HEK293 (cell line): ENCODE data around the gene DNAJC2.

Experiments
- CTCF ChIA-PET: fragments of 350-600 bp; formaldehyde crosslinking; extraction: SDS; loops from one replicate; lab custom pipeline; 2021; ENCODE audit warnings: antibody characterized with exemption; lab: Yijun Ruan, JAX
- POLR2A ChIA-PET: fragments of 300-600 bp; formaldehyde crosslinking; extraction: SDS; loops from one replicate; lab custom pipeline; 2020; ENCODE audit warnings: antibody characterized with exemption, inconsistent platforms; lab: Yijun Ruan, JAX
- H3K27ac ChIP-seq: fragments of 200-500 bp; sonication (Bioruptor generic); 2 replicates; pipeline ENCODE4 v1.5.1; 2014; ENCODE audit warnings: low read depth, low read length, control low read depth, inconsistent platforms; ENCODE audit errors: extremely low read depth
- H3K36me3 ChIP-seq, 2 experiments: fragments of 200-500 bp in 1 of 2; sonication (Bioruptor generic) in 1 of 2; 1 replicate in 1 of 2; 2 replicates in 1 of 2; pipeline ENCODE4 v1.5.1; 2014 to 2017; ENCODE audit warnings: inconsistent platforms in 2 of 2, low read length in 2 of 2; ENCODE audit not compliant: control insufficient read depth in 2 of 2, insufficient read depth in 1 of 2
- H3K4me1 ChIP-seq: fragments of 200-500 bp; sonication (Bioruptor generic); 2 replicates; pipeline ENCODE4 v1.5.1; 2014; ENCODE audit warnings: mild to moderate bottlenecking, low read length, inconsistent platforms; ENCODE audit not compliant: control insufficient read depth, insufficient read depth
- H3K4me3 ChIP-seq: 2 replicates; pipeline ENCODE4 v1.5.1; 2011; ENCODE audit warnings: low read depth, mild to moderate bottlenecking, control low read depth, low read length, moderate library complexity
- H3K9me3 ChIP-seq: fragments of 200-500 bp; sonication (Bioruptor generic); 2 replicates; pipeline ENCODE4 v1.5.1; 2014; ENCODE audit warnings: low read depth, low read length, inconsistent platforms; ENCODE audit not compliant: control insufficient read depth, insufficient read depth
- BCL11B ChIP-seq: fragments of 450-650 bp; formaldehyde crosslinking; IDR thresholded peaks from 2 replicates; pipeline ENCODE4 v1.5.1; 2016; ENCODE audit warnings: low read depth, missing biosample characterization, missing genetic modification characterization
- MEIS1 ChIP-seq: sonication (generic); formaldehyde crosslinking; IDR thresholded peaks from 2 replicates; pipeline ENCODE4 v1.8.1; 2022; ENCODE audit warnings: missing genetic modification reagents, mild to moderate bottlenecking, borderline replicate concordance
- SCRT2 ChIP-seq: fragments of 450-650 bp; formaldehyde crosslinking; IDR thresholded peaks from 2 replicates; pipeline ENCODE4 v1.5.1; 2016; ENCODE audit warnings: missing biosample characterization, missing genetic modification characterization
- ZFHX2 ChIP-seq: fragments of 450-650 bp; formaldehyde crosslinking; conservative IDR thresholded peaks from 2 replicates; pipeline ENCODE4 v1.5.1; 2016; ENCODE audit warnings: missing biosample characterization, missing genetic modification characterization
- ZNF138 ChIP-seq: fragments of 450-650 bp; formaldehyde crosslinking; IDR thresholded peaks from 2 replicates; pipeline ENCODE4 v1.5.1; 2016; ENCODE audit warnings: missing biosample characterization, missing genetic modification characterization, borderline replicate concordance
- ZNF140 ChIP-seq: fragments of 450-650 bp; formaldehyde crosslinking; IDR thresholded peaks from 2 replicates; pipeline ENCODE4 v1.5.1; 2016; ENCODE audit warnings: missing biosample characterization, missing genetic modification characterization
- ZNF2 ChIP-seq: fragments of 450-650 bp; formaldehyde crosslinking; IDR thresholded peaks from 2 replicates; pipeline ENCODE4 v1.5.1; 2016; ENCODE audit warnings: missing biosample characterization, missing genetic modification characterization
- ZNF221 ChIP-seq: fragments of 450-650 bp; formaldehyde crosslinking; IDR thresholded peaks from 2 replicates; pipeline ENCODE4 v1.5.1; 2017; ENCODE audit warnings: missing biosample characterization, missing genetic modification characterization, borderline replicate concordance
- ZNF23 ChIP-seq: fragments of 450-650 bp; formaldehyde crosslinking; IDR thresholded peaks from 2 replicates; pipeline ENCODE4 v1.5.1; 2016; ENCODE audit warnings: missing biosample characterization, missing genetic modification characterization, borderline replicate concordance
- ZNF24 ChIP-seq: fragments of 450-650 bp; formaldehyde crosslinking; IDR thresholded peaks from 2 replicates; pipeline ENCODE4 v1.5.1; 2016; ENCODE audit warnings: missing biosample characterization, missing genetic modification characterization
- ZNF248 ChIP-seq: fragments of 450-650 bp; formaldehyde crosslinking; IDR thresholded peaks from 2 replicates; pipeline ENCODE4 v1.5.1; 2017; ENCODE audit warnings: missing biosample characterization, missing genetic modification characterization
- ZNF311 ChIP-seq: fragments of 450-650 bp; formaldehyde crosslinking; IDR thresholded peaks from 2 replicates; pipeline ENCODE4 v1.5.1; 2017; ENCODE audit warnings: missing biosample characterization, missing genetic modification characterization, borderline replicate concordance
- ZNF501 ChIP-seq: fragments of 450-650 bp; formaldehyde crosslinking; IDR thresholded peaks from 2 replicates; pipeline ENCODE4 v1.5.1; 2016; ENCODE audit warnings: missing biosample characterization, missing genetic modification characterization
- ZNF558 ChIP-seq: fragments of 450-650 bp; formaldehyde crosslinking; IDR thresholded peaks from 2 replicates; pipeline ENCODE4 v1.5.1; 2016; ENCODE audit warnings: missing biosample characterization, missing genetic modification characterization
- ZNF792 ChIP-seq: fragments of 450-650 bp; formaldehyde crosslinking; IDR thresholded peaks from 2 replicates; pipeline ENCODE4 v1.5.1; 2016; ENCODE audit warnings: missing biosample characterization, missing genetic modification characterization
- TF ChIP-seq, protein P1 (sequence below): fragments of 450-650 bp; formaldehyde crosslinking; IDR thresholded peaks from 2 replicates; pipeline ENCODE4 v1.5.1; 2016; ENCODE audit warnings: missing biosample characterization, missing genetic modification characterization
- TF ChIP-seq, protein P2 (sequence below): fragments of 450-650 bp; formaldehyde crosslinking; IDR thresholded peaks from 2 replicates; pipeline ENCODE4 v1.5.1; 2016; ENCODE audit warnings: missing biosample characterization, missing genetic modification characterization, borderline replicate concordance
- TF ChIP-seq, protein P3 (sequence below): sonication (generic); formaldehyde crosslinking; IDR thresholded peaks from 2 replicates; pipeline ENCODE4 v1.8.1; 2022; ENCODE audit warnings: mild to moderate bottlenecking, moderate library complexity, missing genetic modification reagents

Gene DNAJC2

DNA sequence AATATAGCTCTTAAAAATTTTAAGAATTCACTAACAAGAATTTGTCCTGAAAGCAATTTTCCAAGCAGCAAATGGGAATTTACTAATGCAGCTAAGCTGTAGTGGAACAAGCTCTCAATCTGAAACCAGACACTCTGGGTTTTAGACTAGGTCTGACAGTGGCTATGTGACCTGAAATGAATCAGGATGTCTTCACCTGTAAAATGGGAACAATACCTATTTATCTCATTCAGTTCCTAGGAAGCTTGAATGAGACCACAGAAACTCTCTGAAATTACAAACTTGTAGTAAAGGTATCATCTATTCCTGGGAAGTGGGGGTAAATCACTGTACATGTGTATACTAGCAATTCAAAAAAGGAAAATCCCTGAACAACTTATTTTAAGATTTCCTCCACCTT lies 1.2 kb downstream of the DNAJC2 start:
- peaks cover 18 to 31% of the 10 kb centered on the region in 2 experiments for H3K36me3 ChIP-seq
- ChIA-PET CTCF (interaction anchor here (0.7 kb wide), 1 partner anchor 16 kb away, joined by 3 read pairs; no protein-coding TSS in a partner anchor), POLR2A (interaction anchor here (0.6 kb wide), 1 partner anchor 16 kb away, joined by 4 read pairs; no protein-coding TSS in a partner anchor)
- no peak overlapping the region for H3K27ac ChIP-seq
- peak overlapping the region; percentile 85 for H3K4me3 ChIP-seq
- H3K4me1 ChIP-seq, result no peaks in the 10 kb centered on the region
- no peaks in the 10 kb centered on the region for H3K9me3 ChIP-seq
- TF ChIP-seq BCL11B (tag by site-specific recombination) (no peak), ZNF501 (no peak), ZNF2 (tag by site-specific recombination) (no peak), ZNF23 (tag by site-specific recombination) (no peak), MEIS1 (CRISPR knock-in tag) (no peak)

DNA sequence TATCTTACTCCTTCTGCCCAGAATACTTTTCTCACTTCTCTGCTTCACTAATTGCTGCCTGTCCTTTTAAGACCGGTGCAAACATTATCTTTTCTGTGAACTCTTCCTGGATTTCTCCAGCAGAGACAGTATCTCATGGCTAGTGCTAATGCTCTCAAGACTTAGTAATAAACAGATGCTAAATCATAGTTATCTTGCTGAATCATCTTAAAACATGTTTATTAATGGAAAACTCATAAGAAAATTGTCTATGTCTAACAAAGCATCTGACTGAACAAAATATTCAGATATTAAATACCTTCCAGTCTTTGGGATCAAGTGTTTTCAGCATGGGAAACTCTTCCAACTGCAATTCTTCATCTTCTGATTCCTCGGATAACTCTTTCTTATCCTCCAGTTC lies 3.1 kb downstream of the DNAJC2 start:
- no peak overlapping the region for H3K27ac ChIP-seq
- H3K36me3 ChIP-seq, result peaks cover 34 to 46% of the 10 kb centered on the region in 2 experiments
- H3K4me3 ChIP-seq, result no peak overlapping the region
- TF ChIP-seq ZNF311 (tag by site-specific recombination) (no peak), ZFHX2 (tag by site-specific recombination) (no peak)
- TF ChIP-seq, all 188 proteins: peak for 0
- ChIA-PET POLR2A (no interaction called here), CTCF (no interaction called here)
- Histone ChIP-seq H3K9me3 (no peaks in the 10 kb centered on the region), H3K4me1 (no peaks in the 10 kb centered on the region)

DNA sequence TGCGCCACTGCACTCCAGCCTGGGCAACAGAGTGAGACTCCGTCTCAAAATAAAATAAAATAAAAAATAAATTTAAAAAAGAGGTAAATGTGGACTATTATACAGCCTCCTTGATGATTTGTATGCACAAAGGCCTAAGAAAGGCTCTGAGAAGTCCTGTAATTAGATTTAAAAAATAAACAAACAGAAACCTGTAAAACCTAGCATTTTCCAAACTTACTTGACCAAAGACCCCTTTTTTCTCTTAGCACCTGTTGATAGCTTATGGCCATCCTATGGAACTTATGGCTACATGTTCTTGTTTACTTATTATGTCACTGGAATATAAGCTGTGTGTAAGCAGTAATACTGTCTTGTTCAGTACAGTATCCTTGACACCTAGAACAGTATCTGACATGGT lies 5.7 kb downstream of the DNAJC2 start:
- TF ChIP-seq, protein P1, sequence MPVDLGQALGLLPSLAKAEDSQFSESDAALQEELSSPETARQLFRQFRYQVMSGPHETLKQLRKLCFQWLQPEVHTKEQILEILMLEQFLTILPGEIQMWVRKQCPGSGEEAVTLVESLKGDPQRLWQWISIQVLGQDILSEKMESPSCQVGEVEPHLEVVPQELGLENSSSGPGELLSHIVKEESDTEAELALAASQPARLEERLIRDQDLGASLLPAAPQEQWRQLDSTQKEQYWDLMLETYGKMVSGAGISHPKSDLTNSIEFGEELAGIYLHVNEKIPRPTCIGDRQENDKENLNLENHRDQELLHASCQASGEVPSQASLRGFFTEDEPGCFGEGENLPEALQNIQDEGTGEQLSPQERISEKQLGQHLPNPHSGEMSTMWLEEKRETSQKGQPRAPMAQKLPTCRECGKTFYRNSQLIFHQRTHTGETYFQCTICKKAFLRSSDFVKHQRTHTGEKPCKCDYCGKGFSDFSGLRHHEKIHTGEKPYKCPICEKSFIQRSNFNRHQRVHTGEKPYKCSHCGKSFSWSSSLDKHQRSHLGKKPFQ (tag by site-specific recombination), result no peak
- TF ChIP-seq SCRT2 (tag by site-specific recombination), result peak; percentile 73
- Histone ChIP-seq H3K9me3 (no peaks in the 10 kb centered on the region), H3K27ac (no peak overlapping the region), H3K36me3 (peaks cover 58 to 62% of the 10 kb centered on the region in 2 experiments), H3K4me1 (no peaks in the 10 kb centered on the region), H3K4me3 (no peak overlapping the region)
- ChIA-PET CTCF (interaction anchor here (0.6 kb wide), 1 partner anchor 41 kb away, joined by 6 read pairs; no protein-coding TSS in a partner anchor), POLR2A (no interaction called here)

DNA sequence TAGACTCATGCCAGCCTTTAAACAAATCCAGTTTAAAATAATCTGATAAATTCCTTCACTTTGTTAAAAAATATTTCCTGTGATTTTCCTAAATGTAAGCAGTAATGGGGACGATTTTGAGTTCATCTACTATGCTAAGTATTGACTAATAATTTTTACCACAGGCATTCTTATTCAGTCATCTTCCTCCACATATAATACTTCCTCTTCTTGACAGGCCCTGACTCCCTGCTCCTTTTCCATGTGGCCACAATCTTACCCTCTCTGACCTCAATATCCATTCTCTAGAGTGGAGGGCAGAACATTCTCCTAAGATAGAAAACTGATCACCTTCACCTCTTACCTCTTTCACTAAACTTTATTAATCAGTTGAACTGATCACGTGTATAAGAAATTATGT lies 7.8 kb downstream of the DNAJC2 start:
- no peak overlapping the region for H3K4me3 ChIP-seq
- no peak overlapping the region for H3K27ac ChIP-seq
- POLR2A ChIA-PET, result no interaction called here
- no peaks in the 10 kb centered on the region for H3K4me1 ChIP-seq
- peaks cover 64 to 70% of the 10 kb centered on the region in 2 experiments for H3K36me3 ChIP-seq
- no peaks in the 10 kb centered on the region for H3K9me3 ChIP-seq
- CTCF ChIA-PET, result no interaction called here
- TF ChIP-seq ZNF24 (tag by site-specific recombination), result no peak
- no peak for TF ChIP-seq ZNF248 (tag by site-specific recombination)
- TF ChIP-seq, protein P2, sequence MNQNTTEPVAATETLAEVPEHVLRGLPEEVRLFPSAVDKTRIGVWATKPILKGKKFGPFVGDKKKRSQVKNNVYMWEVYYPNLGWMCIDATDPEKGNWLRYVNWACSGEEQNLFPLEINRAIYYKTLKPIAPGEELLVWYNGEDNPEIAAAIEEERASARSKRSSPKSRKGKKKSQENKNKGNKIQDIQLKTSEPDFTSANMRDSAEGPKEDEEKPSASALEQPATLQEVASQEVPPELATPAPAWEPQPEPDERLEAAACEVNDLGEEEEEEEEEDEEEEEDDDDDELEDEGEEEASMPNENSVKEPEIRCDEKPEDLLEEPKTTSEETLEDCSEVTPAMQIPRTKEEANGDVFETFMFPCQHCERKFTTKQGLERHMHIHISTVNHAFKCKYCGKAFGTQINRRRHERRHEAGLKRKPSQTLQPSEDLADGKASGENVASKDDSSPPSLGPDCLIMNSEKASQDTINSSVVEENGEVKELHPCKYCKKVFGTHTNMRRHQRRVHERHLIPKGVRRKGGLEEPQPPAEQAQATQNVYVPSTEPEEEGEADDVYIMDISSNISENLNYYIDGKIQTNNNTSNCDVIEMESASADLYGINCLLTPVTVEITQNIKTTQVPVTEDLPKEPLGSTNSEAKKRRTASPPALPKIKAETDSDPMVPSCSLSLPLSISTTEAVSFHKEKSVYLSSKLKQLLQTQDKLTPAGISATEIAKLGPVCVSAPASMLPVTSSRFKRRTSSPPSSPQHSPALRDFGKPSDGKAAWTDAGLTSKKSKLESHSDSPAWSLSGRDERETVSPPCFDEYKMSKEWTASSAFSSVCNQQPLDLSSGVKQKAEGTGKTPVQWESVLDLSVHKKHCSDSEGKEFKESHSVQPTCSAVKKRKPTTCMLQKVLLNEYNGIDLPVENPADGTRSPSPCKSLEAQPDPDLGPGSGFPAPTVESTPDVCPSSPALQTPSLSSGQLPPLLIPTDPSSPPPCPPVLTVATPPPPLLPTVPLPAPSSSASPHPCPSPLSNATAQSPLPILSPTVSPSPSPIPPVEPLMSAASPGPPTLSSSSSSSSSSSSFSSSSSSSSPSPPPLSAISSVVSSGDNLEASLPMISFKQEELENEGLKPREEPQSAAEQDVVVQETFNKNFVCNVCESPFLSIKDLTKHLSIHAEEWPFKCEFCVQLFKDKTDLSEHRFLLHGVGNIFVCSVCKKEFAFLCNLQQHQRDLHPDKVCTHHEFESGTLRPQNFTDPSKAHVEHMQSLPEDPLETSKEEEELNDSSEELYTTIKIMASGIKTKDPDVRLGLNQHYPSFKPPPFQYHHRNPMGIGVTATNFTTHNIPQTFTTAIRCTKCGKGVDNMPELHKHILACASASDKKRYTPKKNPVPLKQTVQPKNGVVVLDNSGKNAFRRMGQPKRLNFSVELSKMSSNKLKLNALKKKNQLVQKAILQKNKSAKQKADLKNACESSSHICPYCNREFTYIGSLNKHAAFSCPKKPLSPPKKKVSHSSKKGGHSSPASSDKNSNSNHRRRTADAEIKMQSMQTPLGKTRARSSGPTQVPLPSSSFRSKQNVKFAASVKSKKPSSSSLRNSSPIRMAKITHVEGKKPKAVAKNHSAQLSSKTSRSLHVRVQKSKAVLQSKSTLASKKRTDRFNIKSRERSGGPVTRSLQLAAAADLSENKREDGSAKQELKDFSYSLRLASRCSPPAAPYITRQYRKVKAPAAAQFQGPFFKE, result no peak
- no peak for TF ChIP-seq ZNF501
- TF ChIP-seq ZNF138 (tag by site-specific recombination), result no peak
- TF ChIP-seq ZNF558 (tag by site-specific recombination), result no peak
- TF ChIP-seq ZNF140 (tag by site-specific recombination), result no peak
- no peak for TF ChIP-seq ZNF221 (tag by site-specific recombination)
- TF ChIP-seq, protein P3, sequence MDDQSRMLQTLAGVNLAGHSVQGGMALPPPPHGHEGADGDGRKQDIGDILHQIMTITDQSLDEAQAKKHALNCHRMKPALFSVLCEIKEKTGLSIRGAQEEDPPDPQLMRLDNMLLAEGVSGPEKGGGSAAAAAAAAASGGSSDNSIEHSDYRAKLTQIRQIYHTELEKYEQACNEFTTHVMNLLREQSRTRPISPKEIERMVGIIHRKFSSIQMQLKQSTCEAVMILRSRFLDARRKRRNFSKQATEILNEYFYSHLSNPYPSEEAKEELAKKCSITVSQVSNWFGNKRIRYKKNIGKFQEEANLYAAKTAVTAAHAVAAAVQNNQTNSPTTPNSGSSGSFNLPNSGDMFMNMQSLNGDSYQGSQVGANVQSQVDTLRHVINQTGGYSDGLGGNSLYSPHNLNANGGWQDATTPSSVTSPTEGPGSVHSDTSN (CRISPR knock-in tag), result no peak
- no peak for TF ChIP-seq ZNF792
